PFSK-1 (cell line): ENCODE measurements around the gene HEMGN.

Experiments used
- FOXP2 ChIP-seq: optimal IDR thresholded peaks from 2 replicates; pipeline ENCODE3; 2011; ENCODE audit warnings: borderline replicate concordance, control low read depth, inconsistent platforms; ENCODE audit not compliant: insufficient read depth; ENCODE audit errors: extremely low read length, extremely low read depth
- POLR2AphosphoS5 ChIP-seq: IDR thresholded peaks from 2 replicates; pipeline ENCODE4 v1.6.1; 2012; ENCODE audit warnings: low read depth, mild to moderate bottlenecking, control low read depth, low read length, moderate library complexity
- SIN3A ChIP-seq: IDR thresholded peaks from 2 replicates; pipeline ENCODE4 v1.6.1; 2012; ENCODE audit warnings: mild to moderate bottlenecking, low read length, moderate library complexity, borderline replicate concordance; ENCODE audit not compliant: insufficient read depth
- TAF1 ChIP-seq: IDR thresholded peaks from 2 replicates; pipeline ENCODE4 v1.6.1; 2012; ENCODE audit warnings: low read length, control low read depth, borderline replicate concordance; ENCODE audit not compliant: insufficient read depth
- TF ChIP-seq, protein P1 (sequence below), 2 experiments: IDR thresholded peaks; 2 replicates each; pipeline versions ENCODE4 v1.6.1 to v1.8.0; 2011 to 2012; ENCODE audit warnings: low read depth in 2 of 2, low read length in 2 of 2, control low read depth in 1 of 2, inconsistent platforms in 1 of 2, mild to moderate bottlenecking in 1 of 2, moderate library complexity in 1 of 2; ENCODE audit not compliant: insufficient read depth in 1 of 2

The HEMGN gene

DNA sequence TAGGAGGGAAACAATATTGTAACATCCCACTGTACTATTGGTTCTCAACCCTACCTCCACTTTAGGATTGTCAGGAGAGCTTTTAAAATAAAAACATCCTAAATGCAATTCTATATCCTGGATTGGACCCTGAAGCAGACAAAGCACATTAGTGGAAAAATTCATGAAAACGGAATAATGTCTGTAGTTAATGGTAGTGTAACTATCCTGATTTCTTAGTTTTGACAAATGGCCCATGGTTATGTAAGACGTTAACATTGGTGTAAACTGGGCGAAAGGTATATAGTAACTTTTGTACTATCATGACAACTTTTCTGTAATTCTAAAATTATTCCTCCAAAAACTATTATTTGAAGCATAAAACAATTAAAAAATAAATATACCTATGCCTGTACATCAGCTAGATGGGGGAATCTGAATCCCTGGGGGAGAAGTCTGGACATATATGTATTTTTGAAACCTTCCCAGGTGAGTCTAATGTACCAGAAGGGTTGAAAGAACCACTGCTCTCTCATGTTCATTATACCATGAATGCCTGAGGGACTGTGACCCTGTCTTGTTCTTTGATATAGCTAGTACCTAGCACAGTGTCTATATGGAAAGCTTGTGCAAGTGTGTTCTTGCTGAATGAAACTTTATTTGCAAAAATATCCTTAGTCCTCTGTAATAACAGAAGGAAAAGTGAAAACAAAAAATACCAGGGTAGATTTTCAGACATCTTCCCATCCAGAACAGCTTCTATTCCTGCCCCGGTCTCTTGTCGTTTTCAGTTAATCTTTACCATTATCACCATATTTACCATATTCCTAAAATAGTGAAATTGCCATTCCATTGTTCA lies 12.3 kb downstream of the HEMGN start:
- TF ChIP-seq POLR2AphosphoS5, result no peak
- TF ChIP-seq, protein P1, sequence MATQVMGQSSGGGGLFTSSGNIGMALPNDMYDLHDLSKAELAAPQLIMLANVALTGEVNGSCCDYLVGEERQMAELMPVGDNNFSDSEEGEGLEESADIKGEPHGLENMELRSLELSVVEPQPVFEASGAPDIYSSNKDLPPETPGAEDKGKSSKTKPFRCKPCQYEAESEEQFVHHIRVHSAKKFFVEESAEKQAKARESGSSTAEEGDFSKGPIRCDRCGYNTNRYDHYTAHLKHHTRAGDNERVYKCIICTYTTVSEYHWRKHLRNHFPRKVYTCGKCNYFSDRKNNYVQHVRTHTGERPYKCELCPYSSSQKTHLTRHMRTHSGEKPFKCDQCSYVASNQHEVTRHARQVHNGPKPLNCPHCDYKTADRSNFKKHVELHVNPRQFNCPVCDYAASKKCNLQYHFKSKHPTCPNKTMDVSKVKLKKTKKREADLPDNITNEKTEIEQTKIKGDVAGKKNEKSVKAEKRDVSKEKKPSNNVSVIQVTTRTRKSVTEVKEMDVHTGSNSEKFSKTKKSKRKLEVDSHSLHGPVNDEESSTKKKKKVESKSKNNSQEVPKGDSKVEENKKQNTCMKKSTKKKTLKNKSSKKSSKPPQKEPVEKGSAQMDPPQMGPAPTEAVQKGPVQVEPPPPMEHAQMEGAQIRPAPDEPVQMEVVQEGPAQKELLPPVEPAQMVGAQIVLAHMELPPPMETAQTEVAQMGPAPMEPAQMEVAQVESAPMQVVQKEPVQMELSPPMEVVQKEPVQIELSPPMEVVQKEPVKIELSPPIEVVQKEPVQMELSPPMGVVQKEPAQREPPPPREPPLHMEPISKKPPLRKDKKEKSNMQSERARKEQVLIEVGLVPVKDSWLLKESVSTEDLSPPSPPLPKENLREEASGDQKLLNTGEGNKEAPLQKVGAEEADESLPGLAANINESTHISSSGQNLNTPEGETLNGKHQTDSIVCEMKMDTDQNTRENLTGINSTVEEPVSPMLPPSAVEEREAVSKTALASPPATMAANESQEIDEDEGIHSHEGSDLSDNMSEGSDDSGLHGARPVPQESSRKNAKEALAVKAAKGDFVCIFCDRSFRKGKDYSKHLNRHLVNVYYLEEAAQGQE (IDR thresholded peaks at IDR 0.05; ENCODE audit: insufficient read depth in 1 of 2, low read depth in 2 of 2, low read length in 2 of 2), result no peak
- no peak for TF ChIP-seq TAF1
- no peak for TF ChIP-seq SIN3A
- no peak for TF ChIP-seq FOXP2

DNA sequence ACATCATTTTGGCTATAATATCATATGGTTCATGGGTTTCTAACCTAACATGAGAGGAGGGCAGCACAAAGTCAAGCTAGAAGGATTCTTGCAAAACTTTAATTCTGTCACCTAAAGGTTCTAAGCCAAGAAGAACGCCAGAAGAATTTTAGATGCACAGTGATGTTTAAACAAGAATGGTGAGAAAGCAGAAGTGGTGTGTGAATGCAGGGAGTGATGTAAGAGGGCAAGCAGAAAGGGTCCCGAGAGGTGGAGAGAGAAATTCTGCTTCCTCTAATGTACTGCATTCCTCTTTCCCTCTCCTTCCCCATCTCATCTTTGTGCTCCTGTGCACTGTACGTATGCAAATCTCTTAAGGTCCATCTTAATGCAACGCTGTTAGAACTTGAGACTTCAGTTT lies 13.6 kb downstream of the HEMGN start:
- no peak for TF ChIP-seq TAF1
- TF ChIP-seq SIN3A, result no peak
- no peak for TF ChIP-seq POLR2AphosphoS5
- TF ChIP-seq, protein P1 (IDR thresholded peaks at IDR 0.05; ENCODE audit: insufficient read depth in 1 of 2, low read depth in 2 of 2, low read length in 2 of 2), result no peak
- no peak for TF ChIP-seq FOXP2

DNA sequence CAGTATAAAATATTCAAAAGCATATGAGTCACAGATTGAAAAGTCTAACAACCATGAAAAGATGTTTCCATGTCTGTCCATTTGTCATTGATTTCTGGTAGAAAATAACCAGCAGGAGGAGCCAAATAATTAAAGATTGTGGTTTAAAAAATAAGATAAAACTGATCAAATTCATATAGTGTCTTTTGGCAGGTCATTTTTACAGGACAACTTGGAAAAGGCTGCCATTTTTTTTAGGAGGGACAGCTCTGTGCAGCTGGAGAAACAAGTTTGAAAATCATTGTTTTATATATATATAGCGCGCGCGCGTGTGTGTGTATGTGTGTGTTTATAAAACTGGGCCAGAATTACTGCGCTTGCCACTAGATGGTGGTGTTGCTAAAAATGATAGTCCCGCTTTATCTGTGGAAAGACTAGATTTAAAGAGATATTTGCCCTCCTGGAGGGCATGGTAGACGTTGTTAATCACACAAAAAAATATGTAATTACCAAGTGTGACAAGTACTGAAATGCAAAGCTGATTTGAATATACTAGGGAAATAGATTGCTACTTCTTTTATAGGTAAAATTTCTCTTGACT lies 14.4 kb downstream of the HEMGN start:
- TF ChIP-seq SIN3A, result no peak
- TF ChIP-seq FOXP2, result no peak
- TF ChIP-seq, protein P1 (IDR thresholded peaks at IDR 0.05; ENCODE audit: insufficient read depth in 1 of 2, low read depth in 2 of 2, low read length in 2 of 2), result no peak
- no peak for TF ChIP-seq POLR2AphosphoS5
- TF ChIP-seq TAF1, result no peak

GRCh38 chr9:97921959-97922724 lies 15.8 kb downstream of the HEMGN start, which contains the start of gene TRMO:
TSS of gene TRMO (minus strand) at chr9:97922500. CDS start at chr9:97922493, 7 bp downstream.
- TF ChIP-seq FOXP2, result peak; percentile 49
- TF ChIP-seq SIN3A, result 0 out of 2 replicates have a peak, but pooled peaks have one; percentile 63
- TF ChIP-seq POLR2AphosphoS5, result peak; percentile 79
- TF ChIP-seq, protein P1 (IDR thresholded peaks at IDR 0.05; ENCODE audit: insufficient read depth in 1 of 2, low read depth in 2 of 2, low read length in 2 of 2), result peak; percentile 10 to 45; a peak in 1 of 4 replicates
- TF ChIP-seq TAF1, result peak; percentile 76; the same call in 1 of the 2 replicates
